Stimulated activated CD4-positive, alpha-beta T cell treated with anti-CD3 and anti-CD28 coated beads, Interleukin-1b, Interleukin-23, amount 100 ng/mL, for 48 hours (primary cell): ENCODE results near the gene CDK8.
"Not testable (repeated sequence)": the region's sequence is repeated elsewhere in the genome, so short reads cannot be mapped to it uniquely, and the experiment has no call there.

Source experiments
- DNase-seq: peaks from one replicate; pipeline ENCODE4 v3.0.0-alpha.2; 2020

Gene CDK8

DNA sequence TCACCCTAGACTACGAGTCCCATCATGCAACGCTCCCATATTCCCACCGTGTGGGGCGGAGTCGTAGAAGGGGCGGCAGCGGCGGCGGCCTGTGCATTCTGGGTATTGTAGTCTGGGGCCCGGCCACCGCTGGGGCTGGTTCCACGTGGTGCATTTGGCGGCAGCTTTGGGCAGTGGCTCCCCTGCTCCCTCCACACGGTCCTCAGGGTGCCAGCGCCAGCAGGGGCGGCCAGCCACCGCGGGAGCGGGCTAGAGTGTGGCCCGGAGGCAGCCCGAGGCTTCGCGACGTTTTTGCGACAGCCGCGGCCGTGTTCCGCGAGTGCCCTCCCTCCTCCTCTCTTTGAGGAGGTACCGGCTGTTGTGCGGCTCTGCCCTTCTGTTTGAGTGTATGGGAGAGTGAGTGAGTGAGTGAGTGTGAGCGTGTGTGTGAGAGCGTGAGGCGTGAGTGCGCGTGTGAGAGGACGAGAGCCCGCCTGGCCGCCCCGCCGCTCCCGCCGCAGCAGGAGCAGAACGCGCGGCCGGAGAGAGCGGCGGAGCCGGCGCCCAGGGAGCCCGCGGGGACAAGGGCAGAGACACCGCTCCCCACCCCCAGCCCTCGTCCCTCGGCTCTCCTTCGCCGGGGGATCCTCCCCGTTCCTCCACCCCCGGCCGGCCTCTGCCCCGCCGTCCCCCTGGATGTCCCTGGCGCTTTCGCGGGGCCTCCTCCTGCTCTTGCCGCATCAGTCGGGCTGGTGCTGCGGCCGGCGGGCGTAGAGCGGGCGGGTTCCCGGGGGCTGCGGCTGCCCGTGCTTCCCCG is at the start of gene CDK8:
Gene CDK8 (plus strand): TSS at position 343 of the 796 bp plus-strand sequence. CDS start 513 bp downstream, outside the sequence.
- peak; percentile 87 for DNase-seq

DNA sequence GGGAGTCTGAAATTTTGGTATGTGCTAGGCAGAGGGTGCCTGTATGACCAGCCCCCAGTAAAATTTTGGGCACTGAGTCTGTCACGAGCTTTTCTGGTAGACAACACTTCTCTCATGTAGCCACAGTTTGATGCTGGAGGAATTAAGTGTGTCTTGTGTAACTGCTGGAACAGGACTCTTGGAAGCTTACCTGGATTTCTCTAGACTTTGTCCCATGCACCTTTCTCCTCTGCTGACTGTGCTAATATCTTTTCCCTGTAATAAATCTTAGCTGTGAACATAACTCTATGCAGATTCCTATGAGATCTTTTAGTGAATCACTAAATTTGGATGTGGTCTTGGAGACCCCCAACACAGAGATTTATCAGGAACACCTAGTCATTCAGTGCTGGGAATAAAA is 45.6 kb upstream of the CDK8 start:
- DNase-seq = no peak

DNA sequence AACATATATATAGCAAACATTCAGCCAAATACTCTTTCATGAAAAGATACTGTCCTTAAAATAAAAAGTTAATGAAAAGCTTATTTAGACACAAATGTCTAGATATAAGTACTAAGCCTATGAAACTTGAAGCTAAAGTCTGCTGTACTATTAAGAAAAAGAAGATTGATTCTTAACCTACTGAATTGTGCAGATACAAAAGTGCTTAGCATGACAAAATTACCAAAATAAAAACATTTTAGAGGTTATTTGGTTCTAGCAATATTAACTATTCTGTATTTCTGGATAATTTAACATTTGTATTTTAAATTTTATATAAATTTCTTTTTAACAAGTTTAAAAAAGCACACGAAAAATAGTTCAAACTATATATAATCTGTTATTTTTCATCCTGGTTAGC is 40.6 kb upstream of the CDK8 start:
- no peak for DNase-seq

DNA sequence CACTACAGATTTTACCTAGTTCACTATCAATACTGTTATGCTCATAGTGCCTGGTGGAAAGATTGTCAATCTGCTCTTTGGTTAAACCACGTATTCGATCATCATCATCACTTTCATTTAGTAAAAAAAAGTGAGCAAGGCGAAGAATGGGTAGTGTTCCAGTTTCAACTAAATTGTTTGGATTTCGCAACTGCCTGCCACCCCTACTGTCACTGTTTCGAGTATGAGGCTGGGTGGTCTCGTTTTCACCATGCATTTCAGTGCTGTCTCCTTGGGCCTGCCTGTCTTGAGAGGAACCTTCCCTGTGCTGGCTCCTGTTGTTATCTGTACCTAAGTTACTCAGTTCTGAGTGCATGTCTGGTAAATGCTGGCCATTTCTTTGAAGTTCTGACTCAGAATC is 39.9 kb upstream of the CDK8 start:
- no peak for DNase-seq

DNA sequence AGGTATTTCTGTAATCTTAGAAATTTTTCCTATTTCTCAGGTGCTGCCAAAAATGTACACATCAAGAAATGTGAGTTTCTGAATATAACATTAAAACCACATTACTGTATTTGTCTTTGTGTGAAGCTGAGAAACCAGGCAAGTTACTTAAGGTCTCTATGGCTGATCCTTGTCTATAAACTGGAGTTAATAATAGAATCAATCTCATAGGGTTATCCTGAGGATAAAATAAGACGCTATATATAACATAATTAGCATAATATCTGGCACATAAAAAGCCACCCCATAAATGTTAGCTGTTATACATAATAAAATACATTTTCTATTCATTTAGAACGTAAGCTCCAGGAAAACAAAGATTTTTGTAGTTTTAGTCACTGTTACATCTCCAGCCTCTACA is 37.9 kb upstream of the CDK8 start:
- no peak for DNase-seq

DNA sequence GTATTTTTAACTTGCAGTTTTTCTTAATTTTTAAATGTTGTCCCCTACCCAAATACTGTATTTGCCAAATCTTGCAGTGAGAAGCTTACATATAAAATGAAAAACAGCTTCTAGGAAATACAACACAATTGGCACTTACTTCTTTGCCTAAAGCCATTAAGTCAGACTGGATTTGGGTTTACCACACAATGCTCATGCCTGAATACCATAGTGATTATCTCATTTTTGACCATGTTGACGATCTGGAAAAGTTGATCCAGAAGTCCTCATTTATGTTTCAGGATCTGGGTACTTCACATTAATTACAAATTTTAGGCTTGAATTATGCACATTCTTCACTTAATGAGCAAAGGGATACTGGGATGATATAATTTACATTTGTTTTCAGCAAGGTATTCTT is 34.2 kb upstream of the CDK8 start:
- DNase-seq = no peak

DNA sequence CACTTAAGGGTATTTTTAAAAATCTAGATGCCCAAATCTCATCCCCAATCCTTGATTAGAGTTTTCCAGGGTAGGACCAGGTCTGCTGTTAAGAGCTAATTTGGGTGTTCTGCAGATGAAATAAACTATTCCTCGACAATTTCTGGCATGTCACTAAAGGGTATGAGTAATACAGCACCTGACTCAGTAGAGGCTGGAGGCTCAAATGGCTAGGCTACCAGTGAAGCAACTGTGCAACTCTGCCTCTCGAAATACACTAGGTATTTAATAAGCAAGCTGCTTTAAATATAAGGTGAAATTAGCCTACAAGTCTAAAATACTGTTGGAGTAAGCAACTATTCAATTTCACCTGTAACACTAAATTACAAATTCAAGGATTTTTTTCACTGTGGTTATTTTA is 33.4 kb upstream of the CDK8 start:
- DNase-seq = no peak

DNA sequence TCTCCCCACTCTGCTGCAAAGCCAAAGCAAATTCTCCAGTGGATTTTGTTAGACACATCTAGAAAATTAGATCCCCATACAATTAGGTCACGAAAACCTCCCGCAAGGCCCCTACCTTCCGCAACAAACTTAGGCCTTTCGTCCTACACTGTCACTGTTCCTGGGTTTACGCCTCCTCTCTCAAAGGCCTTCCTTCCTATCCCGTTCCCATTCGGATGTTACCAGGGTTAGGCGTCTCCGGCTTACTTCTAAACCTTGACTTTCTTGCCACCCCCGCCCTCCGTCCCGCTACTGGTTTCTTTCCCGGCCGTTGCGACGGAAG is 32.6 kb upstream of the CDK8 start:
- DNase-seq = no peak

DNA sequence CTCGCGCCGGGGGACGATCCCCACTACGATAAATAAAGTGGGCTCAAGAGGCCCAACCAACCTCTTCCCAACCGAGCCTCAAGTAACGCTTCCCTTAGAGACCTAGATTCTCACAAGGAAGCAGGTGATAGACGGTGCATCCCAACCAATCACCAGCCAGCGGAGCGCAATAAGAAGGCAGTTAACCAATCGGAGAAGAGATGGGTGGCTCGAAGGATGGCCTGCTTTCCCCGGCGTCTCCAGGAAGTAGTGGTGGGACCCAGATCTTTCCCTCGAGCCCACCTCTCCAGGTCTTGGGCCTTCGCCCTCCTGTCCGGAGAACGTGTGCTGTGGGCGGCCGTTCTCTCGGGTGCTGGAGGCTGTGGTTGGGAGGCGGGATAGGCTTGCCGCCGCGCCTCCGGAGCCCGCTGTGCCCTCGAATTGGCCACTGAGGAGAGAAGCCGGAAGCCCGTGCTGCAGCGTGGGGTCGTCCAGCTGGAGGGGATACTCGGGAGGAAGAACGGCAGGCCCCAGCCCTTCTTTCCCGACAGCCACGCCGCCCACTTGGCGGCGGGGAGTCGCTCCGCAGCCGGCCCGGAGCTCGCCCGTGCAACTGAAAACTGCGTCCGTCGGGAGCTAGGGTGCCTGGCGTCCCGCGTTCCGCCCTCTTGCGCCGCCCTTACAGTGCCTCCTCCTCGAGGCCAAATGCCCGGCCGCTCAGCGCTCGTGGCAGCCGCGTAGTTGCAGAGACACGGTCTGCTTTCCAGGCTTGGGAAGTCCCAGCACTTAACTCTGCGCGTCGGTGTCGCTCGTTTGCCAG is 32.0 kb upstream of the CDK8 start, which contains the start of gene RNF6:
Gene RNF6 (minus strand): TSS at position 594 of the 799 bp plus-strand sequence. CDS start 2,665 bp downstream, outside the sequence.
- DNase-seq = peak; percentile 88

DNA sequence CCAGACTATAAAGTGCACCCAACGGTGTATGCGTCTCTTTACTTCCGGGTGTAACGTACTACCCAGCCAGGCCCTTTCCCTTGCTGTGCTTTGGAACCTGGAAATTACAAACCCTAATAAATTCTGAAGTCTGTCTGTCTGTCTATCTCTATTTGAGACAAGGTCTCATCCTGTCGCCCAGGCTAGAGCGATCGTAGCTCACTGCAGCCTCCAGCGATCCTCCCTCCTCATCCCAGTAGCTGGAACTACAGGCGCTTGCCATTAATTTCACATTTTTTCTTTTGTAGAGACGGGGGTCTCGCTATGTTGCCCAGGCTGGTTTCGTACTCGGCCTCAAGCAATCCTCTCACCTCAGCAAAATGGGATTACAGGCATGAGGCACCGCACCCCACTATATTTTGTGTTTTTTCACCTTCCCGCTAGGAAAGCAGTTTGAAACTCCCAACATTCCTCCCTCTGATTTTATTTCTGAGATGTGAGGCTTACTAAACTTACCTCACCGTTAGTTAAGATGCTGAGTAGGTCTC is 31.3 kb upstream of the CDK8 start:
- no peak for DNase-seq

DNA sequence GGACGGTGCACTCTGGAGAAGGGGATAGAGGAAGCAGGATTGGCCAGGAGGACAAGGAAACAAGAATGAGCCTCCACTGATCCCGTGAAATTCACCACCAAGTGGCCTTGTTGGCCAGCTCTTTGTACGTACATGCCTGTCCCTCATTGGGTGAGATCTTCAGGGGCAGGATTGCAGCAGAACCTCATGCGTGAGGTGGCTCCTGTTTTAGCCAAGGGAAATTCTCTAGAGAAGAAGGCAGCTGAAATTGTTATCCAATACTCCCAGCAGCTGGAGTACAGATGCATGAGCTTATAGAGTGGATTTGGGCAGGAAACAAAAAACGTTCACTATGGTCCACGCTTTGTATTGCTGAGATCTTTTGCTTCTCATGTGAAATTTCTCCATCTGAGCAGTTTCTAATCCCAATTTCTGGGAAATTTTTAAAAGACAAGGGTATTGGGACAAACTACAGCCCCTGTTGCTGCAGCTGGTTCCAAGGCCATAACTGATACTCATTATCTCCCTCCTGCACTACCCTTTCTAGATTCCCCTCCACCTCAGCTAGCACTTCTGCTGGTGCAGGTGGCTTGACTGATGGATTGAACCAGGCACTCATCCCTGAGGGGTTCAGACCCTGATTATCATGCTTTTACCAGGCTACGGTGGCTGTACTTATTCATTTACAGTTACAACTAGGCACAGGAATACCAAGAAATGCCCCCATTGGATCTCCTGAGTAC is 27.9 kb upstream of the CDK8 start:
- no peak for DNase-seq

DNA sequence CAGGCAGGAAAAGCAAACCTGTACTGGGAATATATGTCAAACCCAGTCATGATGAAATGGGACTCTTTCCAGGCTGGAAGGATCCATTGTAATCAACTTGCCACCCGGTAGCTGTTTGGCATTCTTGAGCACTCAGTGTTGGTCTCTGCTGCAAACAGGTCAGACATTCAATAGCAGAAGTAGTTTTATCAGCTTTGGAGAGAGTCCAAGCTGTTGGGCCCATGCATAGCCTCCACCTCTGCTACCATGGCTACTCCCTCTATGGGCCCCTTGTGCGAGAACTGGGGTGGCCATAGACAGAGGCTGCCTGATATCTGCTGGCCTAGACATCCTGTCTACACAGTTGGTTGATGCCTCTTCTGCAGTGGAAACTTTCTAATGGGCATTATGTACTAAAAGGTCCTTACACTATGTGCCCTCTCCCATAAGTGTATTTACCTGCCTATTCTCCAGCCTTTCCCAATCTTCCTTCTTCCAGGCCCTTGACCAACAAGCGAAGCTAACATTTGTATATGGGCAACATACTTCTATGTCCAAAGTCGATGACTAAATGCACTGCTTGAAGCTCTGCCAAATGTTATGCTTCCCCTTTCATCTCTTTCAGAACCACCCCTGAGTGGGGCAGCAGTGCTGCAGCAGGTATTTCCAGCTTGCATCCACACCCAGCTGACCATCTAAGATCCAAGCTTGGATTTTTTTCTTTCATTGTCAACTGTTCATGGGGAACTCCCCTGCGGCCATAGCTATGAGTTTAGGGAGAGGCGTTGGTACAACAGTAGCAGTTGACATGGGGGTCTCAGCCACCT is 26.6 kb upstream of the CDK8 start:
- DNase-seq = no peak

DNA sequence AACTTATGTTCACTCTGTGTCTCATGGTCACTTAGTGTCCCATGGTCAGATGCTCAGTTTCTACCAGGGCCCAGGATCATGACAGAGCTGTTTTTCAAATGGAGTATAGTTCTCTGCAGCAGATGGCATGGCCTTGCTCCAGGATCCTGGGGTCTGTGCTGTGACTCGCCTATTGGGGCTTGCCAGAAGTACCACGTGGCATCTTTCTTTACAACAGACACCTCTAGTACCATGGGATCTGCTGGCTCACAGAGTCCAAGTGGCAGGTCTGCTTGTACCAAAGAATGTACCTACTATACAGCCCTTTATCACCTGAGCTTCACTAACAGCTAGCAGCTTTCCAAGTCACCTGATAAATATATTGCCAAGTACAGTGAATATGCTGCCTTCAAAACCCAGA is 25.8 kb upstream of the CDK8 start:
- DNase-seq = no peak

DNA sequence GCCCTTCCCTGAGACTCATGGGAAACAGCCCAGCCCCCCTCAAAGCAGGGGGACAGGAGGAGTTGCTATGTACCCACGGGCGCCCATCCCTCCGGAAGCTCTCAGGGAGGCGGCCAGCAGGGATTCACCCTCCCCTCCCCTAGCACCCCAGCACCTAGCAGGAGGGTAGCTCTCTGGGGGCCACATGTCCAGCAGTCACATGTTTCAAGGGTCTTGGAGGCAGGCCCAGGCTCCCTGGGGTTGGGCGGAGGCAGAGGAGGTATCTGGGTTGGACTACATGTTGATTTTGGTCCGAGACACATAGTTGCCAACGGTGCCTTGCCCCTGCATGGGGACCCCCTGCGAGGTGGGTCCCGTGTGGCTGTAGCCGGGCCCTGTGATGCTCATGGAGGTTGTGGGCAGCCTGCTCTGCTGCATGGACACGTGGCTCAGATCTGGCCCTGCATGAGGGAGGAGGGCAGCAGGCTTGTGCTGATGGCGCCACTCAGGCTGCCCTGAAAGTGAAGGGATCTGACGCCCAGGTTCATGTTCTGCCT is 24.8 kb upstream of the CDK8 start:
- no peak for DNase-seq

DNA sequence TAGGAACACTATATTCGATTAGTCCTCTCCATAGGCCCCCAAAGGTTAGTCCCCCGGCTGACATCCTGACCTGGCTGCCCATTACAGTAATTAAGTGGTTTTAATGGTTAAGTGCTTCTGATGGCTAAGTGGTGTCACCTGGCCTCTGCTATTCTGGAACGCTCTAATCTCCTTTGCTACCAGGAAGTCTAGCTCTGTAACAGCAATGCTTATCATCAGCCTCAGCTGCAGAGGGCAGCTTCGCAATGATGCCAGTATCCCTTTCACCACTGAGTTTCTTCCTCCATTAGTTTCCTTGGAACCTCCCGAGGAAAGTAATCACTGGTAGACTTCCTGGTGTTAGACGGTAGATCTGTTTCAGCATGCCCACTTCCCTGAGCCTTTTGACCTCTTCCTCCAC is 23.2 kb upstream of the CDK8 start:
- DNase-seq = no peak

DNA sequence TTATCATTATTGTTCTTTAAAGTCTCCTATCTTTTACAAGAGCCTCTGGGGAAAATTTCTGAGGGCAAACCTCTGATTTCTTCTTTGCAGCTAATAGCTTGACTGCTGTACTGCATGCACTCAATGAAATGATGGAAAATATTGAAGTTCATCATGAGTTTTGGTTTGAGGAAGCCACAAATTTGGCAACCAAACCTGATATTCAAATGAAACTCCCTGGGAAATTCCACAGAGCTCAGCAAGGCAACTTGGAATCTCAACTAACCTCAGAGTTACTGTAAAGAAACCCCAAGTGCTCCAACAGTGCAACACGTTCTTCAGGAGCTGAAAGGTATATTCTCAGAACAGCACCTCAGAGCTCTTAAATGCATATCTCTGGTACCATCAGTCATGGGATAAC is 17.6 kb upstream of the CDK8 start:
- DNase-seq = no peak

DNA sequence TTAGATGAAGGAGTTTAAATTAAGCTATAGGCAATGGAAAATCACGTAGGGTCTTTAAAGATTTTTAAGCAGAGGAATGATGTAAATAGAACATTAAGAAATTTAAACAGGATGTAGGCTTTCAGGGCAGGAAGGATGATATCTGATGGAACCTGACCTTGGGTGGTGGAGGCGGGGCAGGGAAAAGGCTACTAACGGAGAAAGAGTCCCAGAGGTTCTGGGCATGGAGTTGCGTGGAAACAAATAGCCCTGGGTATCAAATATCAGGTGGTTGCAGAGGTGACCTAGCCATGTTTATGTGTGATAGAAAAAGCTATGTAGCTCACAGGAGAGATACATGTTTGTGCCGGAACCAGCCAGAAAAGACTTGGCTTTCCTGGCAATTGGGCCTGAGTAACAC is 7.8 kb upstream of the CDK8 start:
- DNase-seq = no peak

DNA sequence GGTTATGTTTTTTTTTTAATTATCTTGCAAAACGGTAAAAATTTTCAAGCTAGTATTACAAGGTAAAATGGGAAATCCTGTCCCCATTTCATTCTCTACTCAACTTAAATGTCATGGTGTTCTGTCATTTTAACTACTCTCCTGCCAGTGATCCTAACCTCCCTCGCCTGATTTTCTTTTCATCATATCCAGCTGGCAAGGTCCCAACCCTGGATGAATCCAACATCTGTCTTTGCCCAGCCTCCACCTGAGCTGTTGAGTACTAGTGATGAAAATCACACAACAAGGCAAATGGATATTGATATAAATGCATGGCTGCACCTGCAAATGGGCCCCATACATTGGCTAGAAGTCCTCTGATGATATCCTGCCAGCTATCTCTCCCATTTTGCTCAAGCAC is 6.9 kb upstream of the CDK8 start:
- DNase-seq = no peak

DNA sequence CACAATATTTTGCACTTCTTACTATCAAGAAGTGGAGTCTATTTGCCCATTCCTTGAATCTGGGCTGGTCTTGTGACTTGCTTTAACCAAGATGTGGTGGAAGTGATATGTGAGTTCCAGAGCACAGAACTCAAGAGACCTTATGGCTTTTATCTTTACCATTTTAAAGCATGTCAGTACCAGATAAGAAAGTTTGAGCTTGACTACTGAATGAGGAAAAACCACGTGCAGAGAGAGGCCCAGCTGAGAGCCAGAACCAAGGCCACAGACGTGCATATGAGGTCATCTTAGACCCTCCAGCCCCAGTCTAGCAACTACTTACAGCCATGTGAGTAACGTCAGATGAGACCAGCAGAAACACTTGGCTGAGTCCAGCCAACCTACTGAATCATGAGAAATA is 6.3 kb upstream of the CDK8 start:
- no peak for DNase-seq

DNA sequence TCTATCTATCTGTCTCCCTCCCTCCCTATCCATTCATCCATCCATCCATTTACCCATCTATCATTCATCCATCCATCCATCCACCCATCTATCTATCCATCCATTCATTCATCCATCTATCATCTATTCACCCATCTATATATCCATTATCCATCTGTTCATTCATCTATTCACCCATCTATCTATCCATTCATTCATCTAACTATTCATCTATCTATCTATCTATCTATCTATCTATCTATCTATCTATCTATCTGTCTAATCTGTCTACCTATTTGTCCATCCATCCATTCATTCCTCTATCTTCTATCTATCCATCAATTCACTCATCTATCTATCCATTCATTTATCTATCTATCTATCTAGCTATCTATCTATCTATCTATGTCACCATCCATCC is 4.4 kb upstream of the CDK8 start:
- DNase-seq = no peak

DNA sequence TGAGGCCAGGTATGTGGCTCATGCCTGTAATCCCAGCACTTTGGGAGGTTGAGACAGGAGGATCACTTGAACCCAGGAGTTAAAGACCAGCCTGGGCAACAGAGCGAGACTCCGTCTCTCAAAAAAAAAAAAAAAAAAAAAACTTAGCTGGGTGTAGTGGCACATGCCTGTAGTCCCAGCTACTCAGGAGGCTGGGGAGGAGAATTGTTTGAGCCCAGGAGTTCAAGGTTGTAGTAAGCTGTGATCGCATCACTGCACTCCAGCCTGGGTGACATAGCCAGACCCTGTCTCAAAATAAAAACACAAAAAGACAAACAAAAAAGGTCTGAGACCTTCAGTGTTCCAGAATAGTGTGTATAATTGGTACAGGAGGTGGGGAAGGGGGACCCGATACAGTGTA is 1.9 kb upstream of the CDK8 start:
- not testable (repeated sequence) for DNase-seq

DNA sequence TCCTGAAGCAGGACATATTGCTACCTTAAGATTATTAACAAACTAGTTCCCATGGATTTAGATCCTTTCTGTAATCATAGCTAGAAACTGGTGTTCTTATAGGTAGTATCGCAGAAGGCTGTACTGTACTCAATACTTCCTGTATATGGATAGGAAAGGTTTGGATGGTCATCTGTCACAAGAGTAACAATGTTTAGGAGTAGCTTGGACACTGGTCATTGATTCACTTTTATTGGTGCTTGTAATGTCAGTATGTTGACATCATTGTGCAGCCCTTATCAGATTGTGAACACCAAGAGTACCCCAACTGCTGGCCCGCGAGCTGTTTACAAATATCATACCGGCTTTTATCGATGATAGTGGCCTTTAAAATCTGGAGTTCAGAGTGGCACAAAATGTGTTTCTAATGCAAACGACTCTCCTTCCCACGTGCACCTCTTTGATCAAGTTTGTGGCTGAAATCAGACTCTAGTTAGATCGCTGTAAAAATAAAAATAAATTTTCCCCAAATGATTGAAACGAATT is 605 bp upstream of the CDK8 start:
- no peak for DNase-seq
